Neuron (in vitro differentiated cells): ENCODE data around the gene ZNF683.

ENCODE experiments used
- H2AFZ ChIP-seq: one replicate; pipeline ENCODE4 v1.6.1; 2013; ENCODE audit warnings: low read depth, mild to moderate bottlenecking, inconsistent platforms, low read length, moderate library complexity
- H3K27me3 ChIP-seq: one replicate; pipeline ENCODE4 v1.6.1; 2013; ENCODE audit warnings: low read length; ENCODE audit not compliant: insufficient read depth
- H3K36me3 ChIP-seq: one replicate; pipeline ENCODE4 v1.6.1; 2013; ENCODE audit warnings: low read length; ENCODE audit not compliant: insufficient read depth
- H3K4me1 ChIP-seq: one replicate; pipeline ENCODE4 v1.6.1; 2013; ENCODE audit warnings: low read length; ENCODE audit not compliant: insufficient read depth
- H3K4me3 ChIP-seq: 2 replicates; pipeline ENCODE4 v1.5.1; 2013; ENCODE audit warnings: mild to moderate bottlenecking, low read length, moderate library complexity
- H3K9me3 ChIP-seq: one replicate; pipeline ENCODE4 v1.6.1; 2013; ENCODE audit warnings: low read length

The ZNF683 gene

DNA sequence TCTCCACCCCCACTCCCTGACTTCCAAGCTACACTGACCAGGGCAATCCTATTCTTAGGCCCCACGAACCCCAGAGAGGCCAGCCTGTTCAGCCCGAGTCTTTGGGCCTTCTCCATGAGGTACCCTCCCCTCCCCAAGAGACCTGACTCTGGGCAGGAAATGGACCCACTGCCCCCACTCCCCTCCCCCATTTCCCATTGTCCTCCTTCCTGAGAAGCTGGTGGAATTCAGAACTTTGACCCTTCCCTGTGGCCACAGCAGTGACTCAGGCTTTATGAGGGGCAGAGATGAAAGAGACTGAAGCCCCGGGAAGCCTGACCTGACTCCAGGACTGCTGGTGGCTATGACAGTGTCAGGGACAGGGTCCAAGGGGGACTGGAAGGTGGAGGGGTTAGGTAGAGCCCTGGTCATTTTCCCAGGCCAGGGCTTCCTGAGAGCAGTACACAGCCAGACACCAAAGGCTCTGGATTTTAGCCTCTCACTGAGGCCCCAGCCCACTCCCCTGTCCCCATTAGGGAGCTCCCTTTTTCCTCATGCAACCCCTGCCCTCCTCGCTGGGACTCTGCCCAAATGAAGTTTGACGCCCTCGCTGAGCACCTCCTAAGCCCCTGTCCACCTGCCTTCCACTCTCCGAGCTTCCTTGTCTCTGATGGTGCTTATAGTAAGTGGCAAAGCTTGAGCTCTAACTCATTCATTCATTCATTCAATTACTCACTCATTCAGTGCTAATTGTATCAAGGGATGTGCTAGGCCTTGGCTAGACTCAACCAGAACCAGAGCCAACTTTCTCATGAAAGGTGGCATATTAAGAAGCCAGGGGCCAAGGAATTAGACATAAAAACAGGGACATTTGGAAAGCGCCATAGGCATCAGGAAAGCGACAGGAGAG lies 21.6 kb downstream of the ZNF683 start:
- Histone ChIP-seq H3K4me1 (peaks cover 21% of the 10 kb centered on the region), H3K36me3 (no peaks in the 10 kb centered on the region), H2AFZ (no peak overlapping the region), H3K9me3 (no peaks in the 10 kb centered on the region), H3K27me3 (no peaks in the 10 kb centered on the region), H3K4me3 (no peak overlapping the region)

DNA sequence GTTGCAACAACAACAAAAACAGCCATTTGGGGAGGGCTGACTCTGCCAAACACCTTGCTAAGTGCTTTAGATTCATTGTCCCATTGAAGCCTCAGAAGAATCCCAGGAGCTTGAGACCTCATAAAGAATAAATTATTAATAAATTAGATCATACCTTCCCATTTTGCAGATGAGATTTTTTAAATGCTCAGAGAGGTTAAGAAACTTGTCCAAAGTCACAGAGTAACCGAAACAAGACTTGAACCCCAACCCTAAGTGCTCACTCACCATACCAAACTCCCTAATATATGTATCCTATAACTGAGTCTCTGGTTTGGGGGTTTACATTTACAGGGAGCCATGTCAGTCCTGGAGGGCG lies 22.2 kb downstream of the ZNF683 start:
- H3K9me3 ChIP-seq = no peaks in the 10 kb centered on the region
- no peak overlapping the region for H2AFZ ChIP-seq
- H3K4me3 ChIP-seq = no peak overlapping the region
- no peaks in the 10 kb centered on the region for H3K36me3 ChIP-seq
- no peaks in the 10 kb centered on the region for H3K27me3 ChIP-seq
- peaks cover 21% of the 10 kb centered on the region for H3K4me1 ChIP-seq

DNA sequence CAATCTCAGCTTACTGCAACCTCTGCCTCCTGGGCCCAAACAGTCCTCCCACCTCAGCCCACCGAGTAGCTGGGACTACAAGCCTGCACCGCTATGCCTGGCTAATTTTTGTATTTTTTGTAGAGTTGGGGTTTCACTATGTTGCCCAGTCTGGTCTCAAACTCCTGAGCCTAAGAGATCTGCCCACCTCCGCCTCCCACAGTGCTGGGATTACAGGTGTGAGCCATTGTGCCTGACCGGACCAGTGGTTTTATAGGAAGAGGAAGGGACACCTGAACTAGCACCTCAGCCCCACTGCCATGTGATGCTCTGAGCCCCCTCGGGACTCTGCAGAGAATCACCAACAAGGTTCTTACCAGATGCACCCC lies 22.7 kb downstream of the ZNF683 start:
- Histone ChIP-seq H2AFZ (no peak overlapping the region), H3K27me3 (no peaks in the 10 kb centered on the region), H3K4me1 (peaks cover 21% of the 10 kb centered on the region), H3K4me3 (no peak overlapping the region), H3K9me3 (no peaks in the 10 kb centered on the region), H3K36me3 (no peaks in the 10 kb centered on the region)

DNA sequence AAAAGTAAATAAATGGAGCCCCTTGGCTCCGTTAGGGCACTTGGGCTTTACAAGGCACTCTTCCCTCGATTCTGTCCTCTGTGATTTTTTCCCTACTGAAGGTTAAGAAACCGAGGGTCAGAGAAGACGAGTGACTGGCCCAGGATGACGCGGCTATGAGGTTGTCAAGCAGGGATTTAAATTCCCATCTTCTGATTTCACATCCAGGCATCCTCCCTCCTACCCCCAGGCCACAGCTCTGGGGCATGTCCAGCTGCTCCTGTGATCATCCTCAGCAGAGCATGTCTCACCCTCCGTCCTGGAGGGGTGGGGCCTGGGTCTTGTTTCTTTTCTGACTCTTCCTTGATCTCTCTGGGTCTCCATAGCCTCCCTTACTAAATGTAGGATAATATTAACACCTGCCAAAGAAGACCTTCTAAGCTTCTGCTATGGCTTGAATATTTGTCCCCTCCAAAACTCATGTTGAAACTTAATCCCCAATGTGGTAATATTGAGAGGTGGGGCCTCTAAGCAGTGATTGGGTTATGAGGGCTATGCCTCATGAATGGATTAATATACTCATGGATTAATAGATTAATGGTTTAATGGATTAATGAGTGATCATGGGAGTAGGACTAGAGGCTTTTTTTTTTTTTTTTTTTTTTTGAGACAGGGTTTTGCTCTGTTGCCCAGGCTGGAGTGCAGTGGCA lies 23.2 kb downstream of the ZNF683 start:
- Histone ChIP-seq H3K27me3 (no peaks in the 10 kb centered on the region), H3K4me1 (peaks cover 21% of the 10 kb centered on the region), H3K4me3 (no peak overlapping the region), H2AFZ (no peak overlapping the region), H3K36me3 (no peaks in the 10 kb centered on the region), H3K9me3 (no peaks in the 10 kb centered on the region)

DNA sequence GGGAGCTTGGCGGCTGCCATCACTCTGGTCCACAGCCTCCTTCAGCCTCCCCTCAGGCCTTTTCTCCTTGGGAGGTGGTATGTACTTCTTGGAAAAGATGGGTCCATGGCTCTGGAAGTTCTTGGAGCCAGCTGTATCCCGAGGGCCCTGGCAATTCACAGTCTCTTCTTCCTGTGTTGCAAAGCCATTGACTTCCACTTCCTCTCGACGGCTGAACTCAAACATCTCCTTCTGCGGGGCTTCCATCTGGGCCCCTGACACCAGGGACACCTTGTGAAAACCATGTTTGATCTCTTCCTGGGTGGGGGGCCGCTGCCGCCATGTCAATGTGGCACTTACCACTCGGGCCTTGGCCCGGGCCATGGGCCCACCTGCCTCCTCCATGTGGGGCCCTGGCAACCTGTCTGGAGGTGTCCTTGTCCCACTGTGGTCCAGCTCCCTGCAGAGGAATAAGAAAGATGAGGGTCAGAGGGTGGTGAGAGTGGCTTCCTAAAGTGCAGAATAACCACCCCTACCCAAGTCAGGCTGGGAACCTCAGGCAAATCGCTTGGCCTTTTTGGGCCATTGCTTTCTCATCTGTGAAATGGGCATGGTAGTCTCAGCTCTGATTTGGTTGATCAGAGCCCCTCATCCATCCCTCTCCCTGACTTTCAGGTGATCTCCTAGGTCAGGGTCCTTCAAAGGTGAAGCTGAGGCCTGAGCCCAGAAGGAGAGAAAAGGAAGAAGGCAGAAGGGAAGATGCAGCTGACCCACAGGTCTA lies 26.1 kb downstream of the ZNF683 start:
- H3K9me3 ChIP-seq = no peaks in the 10 kb centered on the region

GRCh38 chr1:26345718-26346117 lies 26.8 kb downstream of the ZNF683 start:
- Histone ChIP-seq H3K9me3 (no peaks in the 10 kb centered on the region), H3K27me3 (no peaks in the 10 kb centered on the region)

More for the DNA sequence above, 26.1 kb downstream of the ZNF683 start:
- no peaks in the 10 kb centered on the region for H3K36me3 ChIP-seq
- no peak overlapping the region for H3K4me3 ChIP-seq
- no peak overlapping the region for H2AFZ ChIP-seq
- H3K4me1 ChIP-seq = peaks cover 12% of the 10 kb centered on the region
- H3K27me3 ChIP-seq = no peaks in the 10 kb centered on the region

DNA sequence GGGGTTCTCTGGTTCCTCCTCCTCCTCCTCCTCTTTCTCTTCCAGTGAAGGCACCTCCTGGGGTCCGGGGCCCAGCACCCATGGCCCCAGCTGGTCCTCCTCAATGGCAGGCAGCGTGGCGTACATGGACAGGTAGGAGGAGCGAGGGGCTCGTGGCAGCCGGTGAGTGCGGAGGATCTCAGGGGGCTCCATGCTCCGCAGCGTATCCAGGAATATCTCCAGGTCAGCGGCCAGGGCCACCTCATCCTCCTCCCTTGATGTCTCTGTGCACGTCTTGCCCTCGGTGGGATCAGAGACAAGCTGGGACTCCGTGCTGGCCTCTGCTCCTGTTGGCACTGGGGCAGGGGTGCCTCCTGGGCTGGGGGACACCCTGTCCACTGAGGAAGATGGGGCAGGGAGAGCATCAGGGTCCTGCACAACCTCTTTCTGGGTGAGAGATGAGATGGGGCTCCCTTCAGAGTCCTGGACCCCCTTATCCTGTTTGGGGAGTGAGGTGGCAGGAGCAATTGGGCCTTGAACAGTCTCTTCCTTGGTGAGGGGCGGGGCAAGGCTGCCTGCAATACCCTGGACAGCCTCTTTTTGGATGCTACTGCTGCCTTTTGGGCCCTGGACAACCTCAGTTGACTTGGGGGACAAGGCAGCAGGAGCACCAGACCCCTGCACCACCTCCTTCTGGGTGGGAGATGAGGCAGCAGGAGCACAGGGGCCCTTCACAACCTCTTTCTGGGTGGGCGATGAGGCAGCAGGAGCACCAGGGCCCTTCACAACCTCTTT lies 28.2 kb downstream of the ZNF683 start:
- Histone ChIP-seq H3K36me3 (no peaks in the 10 kb centered on the region), H3K9me3 (no peaks in the 10 kb centered on the region), H2AFZ (no peak overlapping the region), H3K4me1 (no peaks in the 10 kb centered on the region), H3K27me3 (no peaks in the 10 kb centered on the region), H3K4me3 (no peak overlapping the region)

More at GRCh38 chr1:26345718-26346117, 26.8 kb downstream of the ZNF683 start:
- Histone ChIP-seq H3K4me3 (no peak overlapping the region), H3K4me1 (peaks cover 4% of the 10 kb centered on the region), H2AFZ (no peak overlapping the region), H3K36me3 (no peaks in the 10 kb centered on the region)

DNA sequence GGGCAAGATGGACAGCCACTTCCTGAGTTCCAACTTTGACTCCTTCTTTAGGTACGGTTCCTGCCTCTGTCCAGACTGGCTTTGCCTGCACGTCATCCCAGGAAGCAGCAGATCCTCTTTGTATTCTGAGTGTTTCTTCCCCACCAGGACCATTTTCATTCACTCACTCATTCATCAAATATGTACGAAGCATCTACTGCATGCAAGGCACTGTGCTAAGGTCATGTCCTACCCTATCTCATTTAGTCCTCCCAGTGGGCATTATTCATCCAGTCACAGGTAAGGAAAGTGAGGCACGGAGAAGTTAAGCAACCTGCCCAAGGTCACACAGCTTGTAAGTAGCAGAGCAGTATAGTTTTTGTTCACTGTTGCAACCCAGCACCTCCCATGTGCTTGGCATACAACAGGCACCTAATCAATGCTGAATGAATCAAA lies 32.5 kb downstream of the ZNF683 start:
- no peak overlapping the region for H2AFZ ChIP-seq
- H3K4me1 ChIP-seq = no peaks in the 10 kb centered on the region
- no peaks in the 10 kb centered on the region for H3K27me3 ChIP-seq
- no peaks in the 10 kb centered on the region for H3K36me3 ChIP-seq
- H3K9me3 ChIP-seq = no peaks in the 10 kb centered on the region
- H3K4me3 ChIP-seq = no peak overlapping the region

DNA sequence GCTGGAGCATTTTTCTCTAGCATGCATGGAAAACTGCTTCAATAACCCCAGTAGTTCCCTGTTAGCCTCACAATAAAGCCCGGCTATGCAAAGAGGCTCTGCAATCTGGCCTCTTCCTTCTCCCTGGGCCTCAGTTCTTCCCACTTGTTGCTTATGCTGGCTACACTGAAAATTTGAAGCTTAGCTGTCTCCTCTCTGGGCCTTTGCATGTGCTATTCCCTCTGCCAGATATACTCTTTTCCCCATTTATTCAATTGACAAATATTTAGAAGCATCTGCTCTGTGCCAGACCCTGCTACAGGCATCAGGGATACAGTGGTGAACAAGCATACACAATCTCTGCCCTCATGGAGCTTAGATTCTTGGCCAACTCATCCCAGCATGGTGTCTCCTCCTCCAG lies 33.9 kb downstream of the ZNF683 start:
- no peaks in the 10 kb centered on the region for H3K9me3 ChIP-seq
- H3K4me3 ChIP-seq = no peak overlapping the region
- H3K4me1 ChIP-seq = no peaks in the 10 kb centered on the region
- no peak overlapping the region for H2AFZ ChIP-seq
- no peaks in the 10 kb centered on the region for H3K36me3 ChIP-seq
- no peaks in the 10 kb centered on the region for H3K27me3 ChIP-seq

GRCh38 chr1:26337625-26338024 lies 34.9 kb downstream of the ZNF683 start:
- Histone ChIP-seq H3K9me3 (no peaks in the 10 kb centered on the region), H3K36me3 (no peaks in the 10 kb centered on the region), H3K27me3 (no peaks in the 10 kb centered on the region), H3K4me3 (no peak overlapping the region), H3K4me1 (no peaks in the 10 kb centered on the region), H2AFZ (no peak overlapping the region)

DNA sequence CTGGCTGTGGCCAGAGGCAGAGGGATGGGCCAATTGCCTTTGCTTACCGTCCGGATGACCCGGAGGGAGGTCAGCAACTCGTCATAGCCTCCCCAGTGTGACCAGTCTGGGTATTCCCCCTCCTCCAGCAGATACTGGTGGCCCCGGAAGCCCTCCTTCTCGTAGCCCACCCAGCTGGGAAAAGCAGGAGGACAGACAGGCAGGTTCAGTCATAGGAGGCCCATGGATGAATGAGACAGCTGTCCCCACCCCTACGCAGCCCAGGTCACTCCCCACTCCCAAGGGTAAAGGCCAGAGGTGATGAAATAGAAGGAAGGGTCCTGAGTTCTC lies 35.4 kb downstream of the ZNF683 start:
- Histone ChIP-seq H3K27me3 (no peaks in the 10 kb centered on the region), H3K36me3 (no peaks in the 10 kb centered on the region), H3K4me1 (no peaks in the 10 kb centered on the region), H3K4me3 (no peak overlapping the region), H2AFZ (no peak overlapping the region), H3K9me3 (no peaks in the 10 kb centered on the region)

- Histone ChIP-seq H3K4me3 (no peak overlapping the region), H3K4me1 (no peaks in the 10 kb centered on the region), H3K36me3 (no peaks in the 10 kb centered on the region), H2AFZ (no peak overlapping the region), H3K27me3 (no peaks in the 10 kb centered on the region), H3K9me3 (no peaks in the 10 kb centered on the region)
Observed at GRCh38 chr1:26336477-26337205, 35.9 kb downstream of the ZNF683 start.
